ENCODE results near the gene C16orf54. TPM values are rescaled to one million over a fixed set of nuclear protein-coding genes. Genes with fewer than 3 reads are reported as not detected.
"Not testable (repeated sequence)": the region's sequence is repeated elsewhere in the genome, so short reads cannot be mapped to it uniquely, and the experiment has no call there.

Gene C16orf54, protein sequence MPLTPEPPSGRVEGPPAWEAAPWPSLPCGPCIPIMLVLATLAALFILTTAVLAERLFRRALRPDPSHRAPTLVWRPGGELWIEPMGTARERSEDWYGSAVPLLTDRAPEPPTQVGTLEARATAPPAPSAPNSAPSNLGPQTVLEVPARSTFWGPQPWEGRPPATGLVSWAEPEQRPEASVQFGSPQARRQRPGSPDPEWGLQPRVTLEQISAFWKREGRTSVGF
- total RNA-seq = 0.72 TPM

DNA sequence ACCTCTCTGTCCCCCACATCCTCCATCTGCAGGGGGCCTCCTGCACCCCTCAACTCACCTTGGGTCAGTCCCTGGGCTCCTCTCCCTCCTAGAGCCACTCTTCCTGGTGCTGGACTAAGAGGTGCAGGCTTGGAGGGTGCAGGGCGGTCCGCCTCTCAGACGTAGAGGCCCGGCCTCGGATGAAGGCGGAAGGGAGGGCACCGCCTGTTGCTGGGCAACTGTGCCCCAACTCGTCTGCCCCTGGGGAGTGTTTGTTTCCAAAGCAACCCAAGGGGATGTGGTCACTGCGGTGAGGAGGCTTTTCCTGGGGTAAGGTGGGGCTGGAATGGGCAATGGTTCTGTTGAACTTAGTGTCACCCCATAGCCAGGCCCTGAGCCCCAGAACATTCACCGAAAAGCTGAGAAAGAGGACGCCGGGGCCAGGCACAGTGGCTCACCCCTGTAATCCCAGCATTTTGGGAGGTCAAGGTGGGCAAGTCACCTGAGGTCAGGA is at the start of gene C16orf54:
Gene C16orf54, minus strand, starts transcription at position 138 of the 493 bp plus-strand sequence. CDS start 1,039 bp downstream, outside the sequence.
- DNase-seq = peak; percentile 7

DNA sequence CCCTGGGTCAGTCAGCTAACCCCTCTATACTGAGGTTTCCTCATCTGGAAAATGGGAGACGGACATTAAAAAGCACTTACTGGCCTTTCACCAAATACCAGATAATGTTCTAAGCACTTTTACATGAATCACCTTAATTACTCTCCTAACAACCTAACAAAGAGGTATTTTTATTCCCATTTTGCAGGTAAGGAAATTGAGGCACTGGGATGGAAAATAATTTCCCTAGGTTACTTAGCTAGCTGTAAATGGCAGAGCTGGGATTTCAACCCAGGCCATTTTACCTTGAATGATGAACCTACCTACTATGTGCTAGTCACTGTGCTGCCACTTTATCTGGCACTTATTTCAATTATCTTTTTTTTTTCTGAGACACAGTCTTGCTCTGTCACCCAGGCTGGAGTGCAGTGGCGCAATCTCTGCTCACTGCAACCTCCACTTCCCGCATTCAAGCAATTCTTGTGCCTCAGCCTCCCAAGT is 48.5 kb upstream of the C16orf54 start:
- DNase-seq = no peak

GRCh38 chr16:29793153-29793552 is 47.4 kb upstream of the C16orf54 start:
- not testable (repeated sequence) for DNase-seq

- no peak for DNase-seq
Measured at GRCh38 chr16:29791845-29792807, 46.3 kb upstream of the C16orf54 start.

- DNase-seq = no peak
Measured at GRCh38 chr16:29790949-29791844, 45.4 kb upstream of the C16orf54 start.

- DNase-seq = peak; percentile 100
Measured at GRCh38 chr16:29790183-29790948, 44.6 kb upstream of the C16orf54 start, which contains the start of gene KIF22. Gene KIF22 (plus strand): TSS chr16:29790751. CDS start chr16:29790760, 9 bp downstream.

DNA sequence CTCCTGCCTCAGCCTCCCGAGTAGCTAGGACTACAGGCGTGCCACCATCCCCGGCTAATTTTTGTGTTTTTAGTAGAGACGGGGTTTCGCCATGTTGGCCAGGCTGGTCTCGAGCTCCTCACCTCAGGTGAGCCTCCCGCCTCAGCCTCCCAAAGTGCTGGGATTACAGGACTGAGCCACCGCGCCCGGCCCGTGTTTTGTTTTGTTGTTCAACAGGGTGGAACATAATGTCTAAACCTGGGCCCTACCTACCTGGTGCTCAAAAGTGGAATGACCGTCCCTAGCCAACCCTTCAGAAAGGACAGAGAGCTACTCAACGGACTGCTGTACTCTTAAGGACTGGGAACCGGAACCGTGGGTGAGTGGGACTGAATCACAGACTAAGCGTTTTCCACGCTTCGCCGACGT is 44.0 kb upstream of the C16orf54 start:
- DNase-seq = no peak

GRCh38 chr16:29787155-29787554 is 41.4 kb upstream of the C16orf54 start:
- DNase-seq = not testable (repeated sequence)

- DNase-seq = peak; percentile 69
Measured at GRCh38 chr16:29784901-29785500, 39.2 kb upstream of the C16orf54 start.

GRCh38 chr16:29784157-29784556 is 38.4 kb upstream of the C16orf54 start:
- no peak for DNase-seq

- not testable (repeated sequence) for DNase-seq
Measured at GRCh38 chr16:29783094-29783953, 37.5 kb upstream of the C16orf54 start.

GRCh38 chr16:29779474-29779873 is 33.7 kb upstream of the C16orf54 start:
- peak; percentile 37 for DNase-seq

DNA sequence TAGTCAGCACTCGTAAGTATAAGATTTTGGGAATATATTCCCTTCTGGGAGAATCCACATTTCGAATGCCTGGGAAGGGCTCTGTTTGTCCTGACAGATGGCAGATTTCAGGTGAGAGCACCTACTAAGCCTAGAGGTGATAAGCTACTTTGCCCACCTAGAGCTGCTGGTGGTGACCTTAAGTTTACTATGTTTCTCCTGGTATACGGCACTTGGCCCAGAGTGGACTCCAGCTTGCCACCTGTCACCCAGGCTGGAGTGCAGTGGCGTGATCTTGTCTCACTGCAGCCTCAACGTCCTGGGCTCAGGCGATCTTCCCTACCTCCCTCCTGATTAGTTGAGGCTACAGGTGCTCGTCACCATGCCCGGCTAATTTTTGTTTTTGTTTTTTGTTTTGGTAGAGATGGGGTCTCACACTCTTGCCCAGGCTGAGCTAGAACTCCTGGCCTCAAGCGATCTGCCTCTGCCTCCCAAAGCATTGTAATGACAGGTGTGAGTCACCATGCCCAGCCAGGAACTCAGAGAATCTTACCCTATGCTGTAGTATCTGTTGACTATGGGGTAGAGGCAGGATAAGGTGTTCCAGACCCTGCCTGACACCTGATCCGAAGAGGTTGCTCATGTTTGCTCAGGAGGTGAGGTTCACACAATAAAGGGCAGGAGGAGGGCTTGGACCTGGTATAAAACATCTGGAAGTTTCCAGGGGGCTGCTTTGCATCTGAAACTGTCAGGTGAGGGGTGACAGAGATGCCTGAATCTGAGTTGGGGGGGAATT is 32.0 kb upstream of the C16orf54 start, which contains the start of gene ZG16:
Gene ZG16, plus strand, starts transcription at position 681 of the 775 bp plus-strand sequence. CDS start 1,011 bp downstream, outside the sequence.
- no peak for DNase-seq

DNA sequence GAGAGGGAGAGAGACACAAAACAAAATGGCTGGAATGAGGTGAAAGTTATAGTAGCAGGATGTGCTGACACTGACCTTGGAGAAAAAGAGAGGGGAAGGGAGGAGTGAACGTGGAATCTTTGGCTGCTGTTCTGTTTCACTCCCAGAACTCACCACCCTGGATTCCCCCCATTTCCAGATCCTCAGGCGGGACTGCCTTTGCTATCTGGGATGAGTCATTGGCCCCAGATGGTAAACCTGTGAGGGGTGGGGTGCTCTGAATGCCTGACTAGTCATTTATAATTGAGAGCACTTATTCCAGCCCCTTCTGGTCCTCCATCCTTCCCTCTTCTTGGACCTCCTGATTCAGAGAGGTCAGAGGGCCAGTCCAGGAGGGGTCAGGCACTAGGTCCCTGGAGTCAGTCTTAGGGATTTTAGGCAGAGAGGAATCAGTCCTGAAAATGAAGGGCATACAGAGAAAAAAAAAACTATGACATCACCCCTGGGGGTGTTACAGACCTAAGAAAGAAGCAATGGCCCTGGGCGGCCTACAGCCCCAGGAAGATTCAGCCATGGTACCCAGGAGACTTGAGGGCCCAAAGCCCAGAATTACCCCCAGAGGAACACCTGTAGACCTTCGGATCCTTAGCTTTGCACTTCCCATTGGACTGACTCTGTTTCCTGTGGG is 30.1 kb upstream of the C16orf54 start:
- no peak for DNase-seq

DNA sequence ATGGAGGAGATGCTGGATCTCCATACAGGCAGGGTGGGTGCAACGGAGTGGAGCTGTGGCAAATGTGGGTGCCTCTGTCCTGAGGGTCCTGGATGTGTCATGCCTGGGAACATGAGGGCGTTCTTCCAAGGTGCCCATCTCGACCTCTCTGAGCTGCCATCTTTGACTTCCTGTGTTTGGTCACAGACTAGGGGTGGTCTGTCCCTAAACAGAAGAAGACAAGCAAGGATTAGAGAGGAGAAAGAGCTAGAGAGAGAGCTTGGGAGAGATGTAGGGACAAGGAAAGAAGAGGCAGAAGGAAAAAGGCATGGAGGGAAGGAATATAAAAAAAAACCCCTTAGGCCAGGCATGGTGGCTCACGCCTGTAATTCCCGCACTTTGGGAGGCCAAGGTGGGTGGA is 28.9 kb upstream of the C16orf54 start:
- DNase-seq = no peak

DNA sequence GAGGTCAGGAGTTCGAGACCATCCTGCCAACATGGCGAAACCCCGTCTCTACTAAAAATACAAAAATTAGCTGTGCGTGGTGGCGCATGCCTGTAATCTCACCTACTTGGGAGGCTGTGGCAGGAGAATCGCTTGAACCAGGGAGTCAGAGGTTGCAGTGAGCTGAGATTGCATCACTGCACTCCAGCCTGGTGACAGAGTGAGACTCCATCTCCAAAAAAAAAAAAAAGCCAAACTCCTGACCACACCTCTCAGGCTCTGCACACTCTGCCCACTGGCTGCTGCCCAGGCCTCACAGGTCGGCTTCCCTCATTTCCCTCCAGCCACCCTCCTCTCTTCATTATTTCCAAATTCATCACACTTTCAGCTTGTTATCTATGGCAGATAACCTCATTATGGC is 26.5 kb upstream of the C16orf54 start:
- not testable (repeated sequence) for DNase-seq

GRCh38 chr16:29770250-29770929 is 24.6 kb upstream of the C16orf54 start:
- no peak for DNase-seq
